Astrocyte (in vitro differentiated cells and primary cell): Measurements from ENCODE around the gene SF3B3.

ENCODE experiments used
- CTCF ChIP-seq: IDR thresholded peaks from 2 replicates; pipeline ENCODE4 v1.5.1; 2011; ENCODE audit warnings: low read depth, mild to moderate bottlenecking, inconsistent platforms, low read length, moderate library complexity; ENCODE audit not compliant: insufficient read depth
- EZH2 ChIP-seq: IDR thresholded peaks from 2 replicates; pipeline ENCODE4 v1.6.1; 2012; ENCODE audit warnings: mild to moderate bottlenecking, low read length, inconsistent platforms; ENCODE audit not compliant: insufficient read depth

DNA sequence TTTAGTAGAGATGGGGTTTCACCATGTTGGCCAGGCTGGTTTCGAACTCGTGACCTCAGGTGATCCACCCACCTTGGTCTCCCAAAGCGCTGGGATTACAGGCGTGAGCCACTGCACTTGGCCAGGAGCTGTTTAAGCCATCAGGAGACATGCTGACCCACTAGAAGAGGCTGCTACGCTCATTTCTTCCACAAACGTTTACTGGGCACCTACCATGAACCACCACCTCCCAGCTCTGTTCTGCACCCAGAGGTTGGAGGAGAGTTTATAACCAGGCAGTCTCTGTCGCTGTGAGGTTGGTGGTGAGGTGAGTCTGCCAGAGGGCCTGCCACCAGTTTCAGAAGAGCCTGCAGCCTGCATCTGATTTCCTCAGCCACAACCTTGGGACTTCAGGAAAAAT is 51.8 kb downstream of the SF3B3 start:
- TF ChIP-seq CTCF (no peak), EZH2 (no peak)
